Stimulated activated naive CD8-positive, alpha-beta T cell treated with anti-CD3 and anti-CD28 coated beads, Interleukin-15, Interleukin-2, amounts not matched to agents 100 ng/mL and 50 ng/mL, for 24 hours (primary cell): ENCODE results near the gene TRIM50.

Experiments used
- H3K27ac Mint-ChIP-seq: one replicate; pipeline ENCODE4 v1.8.0; 2021; ENCODE audit warnings: mild to moderate bottlenecking, mixed read lengths
- H3K27me3 Mint-ChIP-seq: one replicate; pipeline ENCODE4 v1.8.0; 2021; ENCODE audit warnings: mixed read lengths
- H3K36me3 Mint-ChIP-seq: one replicate; pipeline ENCODE4 v1.8.0; 2021; ENCODE audit warnings: low read depth, mixed read lengths
- H3K4me1 Mint-ChIP-seq: one replicate; pipeline ENCODE4 v1.8.0; 2021; ENCODE audit warnings: low read depth, mixed read lengths
- H3K4me3 Mint-ChIP-seq: one replicate; pipeline ENCODE4 v1.8.0; 2021; ENCODE audit warnings: mild to moderate bottlenecking, mixed read lengths
- H3K9me3 Mint-ChIP-seq: one replicate; pipeline ENCODE4 v1.8.0; 2021; ENCODE audit warnings: mixed read lengths

Gene TRIM50

GRCh38 chr7:73356159-73356558, 28.3 kb upstream of the TRIM50 start:
- peaks cover 8% of the 10 kb centered on the region for H3K4me1 Mint-ChIP-seq
- H3K36me3 Mint-ChIP-seq = no peaks in the 10 kb centered on the region
- H3K4me3 Mint-ChIP-seq = no peak overlapping the region
- no peaks in the 10 kb centered on the region for H3K9me3 Mint-ChIP-seq
- no peak overlapping the region for H3K27ac Mint-ChIP-seq
- H3K27me3 Mint-ChIP-seq = no peaks in the 10 kb centered on the region

GRCh38 chr7:73354821-73355220, 26.9 kb upstream of the TRIM50 start:
- Mint-ChIP-seq H3K27ac (no peak overlapping the region), H3K4me1 (peaks cover 8% of the 10 kb centered on the region), H3K27me3 (no peaks in the 10 kb centered on the region), H3K9me3 (no peaks in the 10 kb centered on the region), H3K4me3 (no peak overlapping the region), H3K36me3 (no peaks in the 10 kb centered on the region)

GRCh38 chr7:73354196-73354595, 26.3 kb upstream of the TRIM50 start:
- H3K27ac Mint-ChIP-seq = no peak overlapping the region

GRCh38 chr7:73353243-73353642, 25.4 kb upstream of the TRIM50 start:
- no peaks in the 10 kb centered on the region for H3K36me3 Mint-ChIP-seq
- peaks cover 4% of the 10 kb centered on the region for H3K4me1 Mint-ChIP-seq
- H3K27me3 Mint-ChIP-seq = no peaks in the 10 kb centered on the region
- no peak overlapping the region for H3K27ac Mint-ChIP-seq
- H3K4me3 Mint-ChIP-seq = no peak overlapping the region
- no peaks in the 10 kb centered on the region for H3K9me3 Mint-ChIP-seq

More at GRCh38 chr7:73354196-73354595, 26.3 kb upstream of the TRIM50 start:
- Mint-ChIP-seq H3K27me3 (no peaks in the 10 kb centered on the region), H3K9me3 (no peaks in the 10 kb centered on the region), H3K4me1 (peaks cover 8% of the 10 kb centered on the region), H3K4me3 (no peak overlapping the region), H3K36me3 (no peaks in the 10 kb centered on the region)

- Mint-ChIP-seq H3K27me3 (no peaks in the 10 kb centered on the region), H3K27ac (no peak overlapping the region), H3K4me1 (no peaks in the 10 kb centered on the region), H3K4me3 (no peak overlapping the region), H3K9me3 (no peaks in the 10 kb centered on the region), H3K36me3 (no peaks in the 10 kb centered on the region)
These were observed 24.9 kb upstream of the TRIM50 start for GRCh38 chr7:73352784-73353183.

- Mint-ChIP-seq H3K27me3 (no peaks in the 10 kb centered on the region), H3K4me3 (no peak overlapping the region), H3K9me3 (no peaks in the 10 kb centered on the region), H3K36me3 (no peaks in the 10 kb centered on the region), H3K4me1 (no peaks in the 10 kb centered on the region), H3K27ac (no peak overlapping the region)
These were observed 23.7 kb upstream of the TRIM50 start for GRCh38 chr7:73351447-73352167.

- Mint-ChIP-seq H3K9me3 (no peaks in the 10 kb centered on the region), H3K27ac (no peak overlapping the region), H3K4me1 (no peaks in the 10 kb centered on the region), H3K27me3 (no peaks in the 10 kb centered on the region), H3K4me3 (no peak overlapping the region), H3K36me3 (no peaks in the 10 kb centered on the region)
These were observed 22.6 kb upstream of the TRIM50 start for GRCh38 chr7:73350306-73351068.

- Mint-ChIP-seq H3K27me3 (no peaks in the 10 kb centered on the region), H3K36me3 (no peaks in the 10 kb centered on the region)
These were observed 21.9 kb upstream of the TRIM50 start for GRCh38 chr7:73349763-73350162.

GRCh38 chr7:73345951-73346350, 18.1 kb upstream of the TRIM50 start:
- no peaks in the 10 kb centered on the region for H3K27me3 Mint-ChIP-seq
- H3K9me3 Mint-ChIP-seq = no peaks in the 10 kb centered on the region
- H3K4me1 Mint-ChIP-seq = no peaks in the 10 kb centered on the region
- H3K4me3 Mint-ChIP-seq = no peak overlapping the region
- H3K36me3 Mint-ChIP-seq = no peaks in the 10 kb centered on the region
- no peak overlapping the region for H3K27ac Mint-ChIP-seq

More at GRCh38 chr7:73349763-73350162, 21.9 kb upstream of the TRIM50 start:
- Mint-ChIP-seq H3K9me3 (no peaks in the 10 kb centered on the region), H3K4me3 (no peak overlapping the region), H3K4me1 (no peaks in the 10 kb centered on the region), H3K27ac (no peak overlapping the region)

- Mint-ChIP-seq H3K27me3 (no peaks in the 10 kb centered on the region), H3K4me1 (no peaks in the 10 kb centered on the region), H3K4me3 (no peak overlapping the region), H3K36me3 (no peaks in the 10 kb centered on the region), H3K27ac (no peak overlapping the region), H3K9me3 (no peaks in the 10 kb centered on the region)
These were observed 17.7 kb upstream of the TRIM50 start for GRCh38 chr7:73345538-73345937.

- H3K4me3 Mint-ChIP-seq = no peak overlapping the region
- H3K9me3 Mint-ChIP-seq = no peaks in the 10 kb centered on the region
- no peak overlapping the region for H3K27ac Mint-ChIP-seq
- H3K27me3 Mint-ChIP-seq = no peaks in the 10 kb centered on the region
- H3K4me1 Mint-ChIP-seq = no peaks in the 10 kb centered on the region
- H3K36me3 Mint-ChIP-seq = no peaks in the 10 kb centered on the region
These were observed 15.9 kb upstream of the TRIM50 start for GRCh38 chr7:73343671-73344380.

- Mint-ChIP-seq H3K36me3 (no peaks in the 10 kb centered on the region), H3K4me1 (no peaks in the 10 kb centered on the region), H3K27ac (no peak overlapping the region), H3K27me3 (no peaks in the 10 kb centered on the region), H3K9me3 (no peaks in the 10 kb centered on the region), H3K4me3 (no peak overlapping the region)
These were observed 14.8 kb upstream of the TRIM50 start for GRCh38 chr7:73342645-73343044.

- Mint-ChIP-seq H3K27me3 (no peaks in the 10 kb centered on the region), H3K4me3 (no peak overlapping the region), H3K27ac (no peak overlapping the region), H3K9me3 (no peaks in the 10 kb centered on the region), H3K36me3 (no peaks in the 10 kb centered on the region), H3K4me1 (no peaks in the 10 kb centered on the region)
These were observed 14.0 kb upstream of the TRIM50 start for GRCh38 chr7:73341877-73342276.

GRCh38 chr7:73340514-73340913, 12.6 kb upstream of the TRIM50 start:
- no peaks in the 10 kb centered on the region for H3K9me3 Mint-ChIP-seq
- H3K4me3 Mint-ChIP-seq = no peak overlapping the region
- H3K27me3 Mint-ChIP-seq = no peaks in the 10 kb centered on the region
- H3K27ac Mint-ChIP-seq = no peak overlapping the region
- no peaks in the 10 kb centered on the region for H3K4me1 Mint-ChIP-seq
- H3K36me3 Mint-ChIP-seq = no peaks in the 10 kb centered on the region

GRCh38 chr7:73338321-73338720, 10.4 kb upstream of the TRIM50 start:
- Mint-ChIP-seq H3K36me3 (no peaks in the 10 kb centered on the region), H3K27me3 (no peaks in the 10 kb centered on the region)

More at GRCh38 chr7:73338321-73338720, 10.4 kb upstream of the TRIM50 start:
- Mint-ChIP-seq H3K4me3 (no peak overlapping the region), H3K4me1 (no peaks in the 10 kb centered on the region), H3K9me3 (no peaks in the 10 kb centered on the region), H3K27ac (no peak overlapping the region)
